Measurements from ENCODE around the gene STX2.

The STX2 gene

DNA sequence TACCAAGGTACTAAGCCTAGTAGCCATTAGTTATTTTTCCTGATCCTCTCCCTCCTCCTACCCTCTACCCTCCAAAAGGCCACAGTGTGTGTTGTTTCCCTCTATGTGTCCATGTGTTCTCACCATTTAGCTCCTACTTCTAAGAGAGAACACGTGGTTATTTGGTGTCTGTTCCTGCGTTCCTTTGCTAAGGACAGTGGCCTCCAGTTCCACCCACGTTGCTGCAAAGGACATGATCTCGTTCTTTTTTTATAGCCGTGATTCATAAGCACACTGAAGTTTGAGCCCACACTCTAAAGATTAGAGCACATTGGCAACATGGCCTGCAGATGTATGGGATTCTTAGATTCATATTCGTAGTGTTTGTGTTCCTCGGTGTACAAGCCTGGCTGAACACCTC is 8.1 kb upstream of the STX2 start:
- no peak for DNase-seq (ENCODE audit: low read depth, low spot score)
- ChIA-PET POLR2A (no interaction called here), CTCF (interaction anchor here (1.0 kb wide), 1 partner anchor 29 kb away, joined by 3 read pairs; no protein-coding TSS in a partner anchor)
- H3K4me3 ChIP-seq (ENCODE audit: low read depth, low read length) = no peak overlapping the region
- TF ChIP-seq, protein P1, sequence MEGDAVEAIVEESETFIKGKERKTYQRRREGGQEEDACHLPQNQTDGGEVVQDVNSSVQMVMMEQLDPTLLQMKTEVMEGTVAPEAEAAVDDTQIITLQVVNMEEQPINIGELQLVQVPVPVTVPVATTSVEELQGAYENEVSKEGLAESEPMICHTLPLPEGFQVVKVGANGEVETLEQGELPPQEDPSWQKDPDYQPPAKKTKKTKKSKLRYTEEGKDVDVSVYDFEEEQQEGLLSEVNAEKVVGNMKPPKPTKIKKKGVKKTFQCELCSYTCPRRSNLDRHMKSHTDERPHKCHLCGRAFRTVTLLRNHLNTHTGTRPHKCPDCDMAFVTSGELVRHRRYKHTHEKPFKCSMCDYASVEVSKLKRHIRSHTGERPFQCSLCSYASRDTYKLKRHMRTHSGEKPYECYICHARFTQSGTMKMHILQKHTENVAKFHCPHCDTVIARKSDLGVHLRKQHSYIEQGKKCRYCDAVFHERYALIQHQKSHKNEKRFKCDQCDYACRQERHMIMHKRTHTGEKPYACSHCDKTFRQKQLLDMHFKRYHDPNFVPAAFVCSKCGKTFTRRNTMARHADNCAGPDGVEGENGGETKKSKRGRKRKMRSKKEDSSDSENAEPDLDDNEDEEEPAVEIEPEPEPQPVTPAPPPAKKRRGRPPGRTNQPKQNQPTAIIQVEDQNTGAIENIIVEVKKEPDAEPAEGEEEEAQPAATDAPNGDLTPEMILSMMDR (IDR thresholded peaks at IDR 0.05; ENCODE audit: insufficient read depth, low read length, missing control alignments) = no peak

DNA sequence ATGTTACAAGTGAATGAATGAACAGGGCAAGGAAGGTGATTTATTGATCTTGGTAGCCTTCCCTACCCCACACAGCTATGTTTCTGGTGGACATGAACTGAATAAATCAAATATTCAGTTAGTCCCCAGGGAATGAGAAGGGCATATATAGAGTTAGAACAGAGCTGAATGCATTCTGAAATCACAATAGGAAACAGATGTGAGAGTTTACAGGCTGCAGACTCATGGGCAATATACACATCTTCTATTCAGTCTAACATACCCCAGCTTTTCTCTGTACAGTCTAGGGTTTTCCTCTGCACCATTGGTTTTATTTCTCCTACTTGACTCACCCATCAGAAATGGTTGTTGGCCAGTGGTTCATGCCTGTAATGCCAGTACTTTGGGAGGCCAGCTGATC is 7.3 kb upstream of the STX2 start:
- TF ChIP-seq, protein P1 (IDR thresholded peaks at IDR 0.05; ENCODE audit: insufficient read depth, low read length, missing control alignments) = no peak
- peak; percentile 82 for DNase-seq (ENCODE audit: low read depth, low spot score)
- no peak overlapping the region for H3K4me3 ChIP-seq (ENCODE audit: low read depth, low read length)
- POLR2A ChIA-PET = no interaction called here
- CTCF ChIA-PET = interaction anchor here (0.8 to 1.4 kb wide), 5 partner anchors 9 to 28 kb away, joined by 3 to 7 read pairs (median 3); no protein-coding TSS in a partner anchor

DNA sequence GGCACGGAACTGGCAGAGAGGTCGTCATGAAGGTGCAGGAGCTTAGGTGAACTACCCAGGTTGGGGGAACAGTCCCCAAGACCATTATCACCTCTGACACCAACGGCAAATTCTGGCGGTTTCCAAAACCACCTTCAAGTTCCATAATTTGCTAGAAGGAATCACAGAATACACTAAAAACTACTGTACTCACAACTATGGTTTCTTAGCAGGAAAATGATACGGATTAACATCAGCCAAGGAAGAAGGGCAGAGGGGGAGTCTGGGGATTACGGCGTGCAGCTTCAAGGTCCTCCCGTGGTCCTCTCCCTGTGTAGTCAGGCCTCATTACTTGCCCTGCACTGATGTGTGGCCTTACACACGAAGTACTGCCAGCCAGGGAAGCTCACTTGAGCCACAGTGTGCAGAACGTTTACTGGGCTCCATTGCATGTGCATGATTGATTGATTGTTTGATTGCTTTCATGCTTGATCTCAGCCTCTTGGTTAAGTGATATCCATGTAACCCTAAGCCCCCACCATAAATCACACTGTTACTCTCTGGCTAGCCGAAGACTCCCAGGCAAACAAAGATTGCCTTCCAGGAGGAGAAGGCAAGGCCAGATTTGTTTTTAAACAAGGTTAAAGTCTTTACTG is 837 bp upstream of the STX2 start:
- ChIA-PET POLR2A (no interaction called here), CTCF (interaction anchor here (1.3 to 6.7 kb wide), 4 partner anchors 9 to 30 kb away, joined by 6 to 63 read pairs (median 8); no protein-coding TSS in a partner anchor)
- TF ChIP-seq, protein P1 (IDR thresholded peaks at IDR 0.05; ENCODE audit: insufficient read depth, low read length, missing control alignments) = no peak
- no peak for DNase-seq (ENCODE audit: low read depth, low spot score)
- peak overlapping the region; percentile 48 for H3K4me3 ChIP-seq (ENCODE audit: low read depth, low read length)

DNA sequence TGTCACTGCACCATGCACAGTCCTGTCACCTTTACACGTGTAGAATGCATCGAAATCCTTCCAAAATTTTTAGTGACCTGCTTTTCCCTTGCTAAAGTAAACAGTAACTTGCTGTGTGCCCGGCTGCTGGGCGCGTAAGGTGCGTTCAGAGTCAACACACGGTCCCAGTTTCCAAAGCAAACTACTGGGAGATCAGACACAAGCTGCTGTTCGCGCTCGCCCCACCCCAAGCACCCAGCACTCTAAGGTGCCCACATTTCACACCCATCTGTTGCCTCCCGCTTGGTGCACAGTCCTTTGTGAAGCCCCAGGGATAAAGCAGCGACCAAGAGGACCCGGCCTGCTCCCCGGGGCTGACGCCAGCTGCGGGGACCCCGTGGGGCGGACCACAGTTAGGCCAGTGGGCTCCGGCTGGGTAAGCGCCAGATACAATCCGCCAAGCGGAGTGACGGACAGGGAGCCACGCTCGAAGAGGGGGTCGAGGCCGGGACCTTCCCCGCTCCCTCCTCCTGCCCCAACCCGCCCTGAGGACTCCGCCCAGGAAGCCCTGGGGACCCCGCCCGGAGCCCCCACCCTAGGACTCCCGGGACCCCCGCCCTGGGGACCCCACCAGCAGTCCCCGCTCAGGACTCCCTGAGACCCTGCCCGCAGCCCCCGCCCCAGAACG is 633 bp downstream of the STX2 start:
- DNase-seq (ENCODE audit: low read depth, low spot score) = no peak
- POLR2A ChIA-PET = no interaction called here
- CTCF ChIA-PET = interaction anchor here (1.6 to 6.7 kb wide), 3 partner anchors 7 to 18 kb away, joined by 8 to 63 read pairs (median 9); no protein-coding TSS in a partner anchor
- TF ChIP-seq, protein P1 (IDR thresholded peaks at IDR 0.05; ENCODE audit: insufficient read depth, low read length, missing control alignments) = no peak
- peak overlapping the region; percentile 74 for H3K4me3 ChIP-seq (ENCODE audit: low read depth, low read length)

DNA sequence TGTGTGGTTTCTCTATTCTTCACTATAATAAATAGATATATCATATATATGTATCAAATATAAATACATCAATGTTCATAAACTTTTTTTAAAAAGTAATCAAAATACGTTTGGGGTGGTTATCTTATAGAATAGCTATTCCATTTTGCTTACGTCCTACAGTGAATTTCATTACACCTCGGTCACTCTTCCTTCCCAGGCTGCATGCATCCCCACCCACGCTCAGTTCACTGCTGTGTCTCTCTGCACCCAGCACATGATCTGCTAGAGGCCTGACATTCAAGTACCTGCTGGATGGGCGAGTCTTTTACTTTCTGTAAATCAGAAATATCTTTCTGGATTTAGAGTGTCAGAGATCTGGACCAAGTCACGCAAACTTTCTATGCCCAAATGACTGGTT is 3.6 kb downstream of the STX2 start:
- TF ChIP-seq, protein P1 (IDR thresholded peaks at IDR 0.05; ENCODE audit: insufficient read depth, low read length, missing control alignments) = no peak
- ChIA-PET POLR2A (no interaction called here), CTCF (interaction anchor here (0.9 to 6.7 kb wide), 2 partner anchors 9 to 18 kb away, joined by 3 to 63 read pairs; no protein-coding TSS in a partner anchor)
- H3K4me3 ChIP-seq (ENCODE audit: low read depth, low read length) = no peak overlapping the region
- no peak for DNase-seq (ENCODE audit: low read depth, low spot score)

DNA sequence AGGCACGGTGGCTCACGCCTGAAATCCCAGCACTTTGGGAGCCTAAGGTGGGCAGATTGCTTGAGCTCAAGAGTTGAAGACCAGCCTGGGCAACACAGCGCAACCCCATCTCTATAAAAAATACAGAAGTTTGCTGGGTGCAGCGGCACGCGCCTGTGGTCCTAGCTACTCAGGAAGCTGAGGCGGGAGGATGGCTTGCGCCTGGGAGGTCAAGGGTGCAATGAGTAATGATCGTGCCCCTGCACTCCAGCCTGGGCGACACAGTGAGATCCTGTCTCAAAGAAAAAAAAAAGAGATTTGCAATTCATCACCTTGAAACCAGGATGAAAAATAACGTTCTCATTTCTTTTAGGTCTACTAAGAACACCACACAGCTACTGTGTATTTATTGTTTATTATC is 4.0 kb downstream of the STX2 start:
- TF ChIP-seq, protein P1 (IDR thresholded peaks at IDR 0.05; ENCODE audit: insufficient read depth, low read length, missing control alignments) = no peak
- ChIA-PET POLR2A (no interaction called here), CTCF (interaction anchor here (0.9 to 6.7 kb wide), 3 partner anchors 9 to 36 kb away, joined by 3 to 63 read pairs (median 3); no protein-coding TSS in a partner anchor)
- no peak overlapping the region for H3K4me3 ChIP-seq (ENCODE audit: low read depth, low read length)
- no peak for DNase-seq (ENCODE audit: low read depth, low spot score)
